Activated CD4-positive, alpha-beta T cell treated with anti-CD3 and anti-CD28 coated beads, Interleukin-2, amount 10 ng/mL, durations not matched to agents 7 days and 5 days (primary cell): ENCODE results near the gene MBD5. TPM values are rescaled to one million over a fixed set of nuclear protein-coding genes. Genes with fewer than 3 reads are reported as not detected.

Experiments used
- CTCF ChIA-PET: fragments of 350-600 bp; sonication (Branson Sonifier 250); formaldehyde crosslinking; loops from one replicate; lab custom pipeline; 2021; ENCODE audit warnings: antibody characterized with exemption; lab: Charles Lee
- POLR2A ChIA-PET: fragments of 350-600 bp; sonication (Branson Sonifier 250); formaldehyde crosslinking; loops from one replicate; lab custom pipeline; 2021; ENCODE audit warnings: antibody characterized with exemption; lab: Charles Lee
- DNase-seq: peaks from one replicate; pipeline ENCODE4 v3.0.0-alpha.2; 2020
- H3K27ac Mint-ChIP-seq: one replicate; pipeline ENCODE4 v1.8.0; 2021; ENCODE audit warnings: mild to moderate bottlenecking, moderate library complexity, mixed read lengths
- H3K27me3 Mint-ChIP-seq: one replicate; pipeline ENCODE4 v1.8.0; 2021; ENCODE audit warnings: mixed read lengths
- H3K36me3 Mint-ChIP-seq: one replicate; pipeline ENCODE4 v1.8.0; 2021; ENCODE audit warnings: low read depth, mixed read lengths
- H3K4me1 Mint-ChIP-seq: one replicate; pipeline ENCODE4 v1.8.0; 2021; ENCODE audit warnings: mixed read lengths
- H3K4me3 Mint-ChIP-seq: one replicate; pipeline ENCODE4 v1.8.0; 2021; ENCODE audit warnings: mild to moderate bottlenecking, moderate library complexity, mixed read lengths
- H3K9me3 Mint-ChIP-seq: one replicate; pipeline ENCODE4 v1.8.0; 2021; ENCODE audit warnings: mixed read lengths
- total RNA-seq, 2 experiments: library from RNA; stranded (reverse); gene quantifications; one replicate each; pipeline ENCODE4 v1.2.3, GENCODE V29; 2021

MBD5 gene
- total RNA-seq, 2 experiments from 2014 or later = 41.1 to 51.7 TPM

DNA sequence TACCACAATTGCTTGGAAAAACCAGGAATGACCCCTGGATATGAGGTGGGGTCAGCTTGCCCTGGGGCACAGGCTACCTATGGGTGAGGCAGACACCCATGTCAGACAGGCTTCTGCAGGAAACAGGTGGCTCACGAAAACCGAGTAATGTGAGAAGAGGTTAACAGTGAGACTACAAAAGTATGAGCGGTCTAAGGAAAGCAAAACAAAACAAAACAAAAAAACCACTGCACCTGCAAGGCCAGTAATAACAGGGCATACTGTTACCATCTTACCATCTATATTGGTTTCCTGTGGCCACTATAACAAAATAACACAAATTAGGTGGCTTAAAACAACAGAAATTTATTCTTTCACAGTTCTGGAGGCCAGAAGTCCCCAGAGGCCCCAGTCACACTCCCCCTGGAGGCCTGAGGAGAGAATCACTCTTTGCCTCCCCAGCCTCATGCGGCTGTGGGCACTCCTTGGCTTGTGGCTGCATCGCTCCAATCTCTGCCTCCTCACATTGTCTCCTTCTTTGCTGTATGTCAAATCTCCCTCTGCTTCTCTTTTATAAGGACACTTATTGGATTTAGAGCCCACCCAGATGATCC lies 537.0 kb downstream of the MBD5 start:
- no peak overlapping the region for H3K4me3 Mint-ChIP-seq
- no peaks in the 10 kb centered on the region for H3K4me1 Mint-ChIP-seq
- no peaks in the 10 kb centered on the region for H3K9me3 Mint-ChIP-seq
- H3K27me3 Mint-ChIP-seq = peaks cover 3% of the 10 kb centered on the region
- H3K36me3 Mint-ChIP-seq = no peaks in the 10 kb centered on the region
- DNase-seq = no peak
- ChIA-PET CTCF (no interaction called here), POLR2A (no interaction called here)
- H3K27ac Mint-ChIP-seq = no peak overlapping the region

- Mint-ChIP-seq H3K27me3 (peaks cover 5% of the 10 kb centered on the region), H3K27ac (no peak overlapping the region), H3K4me1 (no peaks in the 10 kb centered on the region), H3K36me3 (no peaks in the 10 kb centered on the region), H3K9me3 (no peaks in the 10 kb centered on the region), H3K4me3 (no peak overlapping the region)
- POLR2A ChIA-PET = no interaction called here
- DNase-seq = no peak
- CTCF ChIA-PET = interaction anchor here (0.6 to 2.3 kb wide), 4 partner anchors 9 to 306 kb away, joined by 3 to 8 read pairs (median 5); no protein-coding TSS in a partner anchor
Measured at GRCh38 chr2:148560496-148560895, 539.6 kb downstream of the MBD5 start.

DNA sequence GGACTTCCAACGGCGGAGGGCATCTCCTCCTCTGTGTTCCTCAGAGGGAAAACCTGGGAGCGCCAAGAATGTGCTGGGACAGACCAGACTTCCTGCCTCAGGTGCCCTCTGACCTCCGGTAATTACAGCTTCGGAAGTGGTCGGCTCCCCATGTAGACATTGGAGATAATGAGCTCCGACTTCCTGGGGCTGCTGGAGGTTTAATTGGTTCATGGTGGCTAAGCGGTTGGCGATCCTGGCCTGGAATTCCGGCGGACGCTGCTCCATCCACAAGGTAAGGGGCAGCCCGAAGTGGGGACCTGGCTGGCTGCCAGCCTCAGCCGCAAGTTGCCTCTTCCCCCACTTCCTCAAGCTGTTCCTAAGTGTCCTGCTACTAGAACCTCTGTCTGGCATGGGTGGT lies 540.5 kb downstream of the MBD5 start:
- Mint-ChIP-seq H3K4me3 (no peak overlapping the region), H3K4me1 (no peaks in the 10 kb centered on the region), H3K27ac (no peak overlapping the region), H3K27me3 (peaks cover 9% of the 10 kb centered on the region), H3K36me3 (no peaks in the 10 kb centered on the region), H3K9me3 (no peaks in the 10 kb centered on the region)
- ChIA-PET CTCF (interaction anchor here (1.4 to 2.3 kb wide), 4 partner anchors 10 to 34 kb away, joined by 4 to 8 read pairs (median 5); no protein-coding TSS in a partner anchor), POLR2A (no interaction called here)
- no peak for DNase-seq

GRCh38 chr2:148565272-148565894 lies 544.5 kb downstream of the MBD5 start:
- no peak overlapping the region for H3K27ac Mint-ChIP-seq
- no peak for DNase-seq
- peaks cover 15% of the 10 kb centered on the region for H3K4me1 Mint-ChIP-seq
- POLR2A ChIA-PET = no interaction called here
- CTCF ChIA-PET = interaction anchor here (1.2 to 1.4 kb wide), 2 partner anchors 43 to 56 kb away, joined by 3 to 4 read pairs; no protein-coding TSS in a partner anchor
- no peak overlapping the region for H3K4me3 Mint-ChIP-seq
- peaks cover 11% of the 10 kb centered on the region for H3K27me3 Mint-ChIP-seq
- no peaks in the 10 kb centered on the region for H3K9me3 Mint-ChIP-seq
- no peaks in the 10 kb centered on the region for H3K36me3 Mint-ChIP-seq

Other genes with a start within 250 kb of the MBD5 start
- 10 to 100 TPM in 1 of 2 experiments, 1 to 10 TPM in 1; 9.2 to 10.8 TPM for gene ACVR2A, start 176.1 kb upstream of the MBD5 start, total RNA-seq
- 10 to 100 TPM; 35.4 to 38.5 TPM for gene ORC4, start 354 bp upstream of the MBD5 start, total RNA-seq